Measurements from ENCODE around the gene DAG1. TPM values are rescaled to one million over a fixed set of nuclear protein-coding genes. Genes with fewer than 3 reads are reported as not detected.

The DAG1 gene
- total and polyA plus RNA-seq, 10 donors = 3.0 to 42.7 (median 27.3) TPM

DNA sequence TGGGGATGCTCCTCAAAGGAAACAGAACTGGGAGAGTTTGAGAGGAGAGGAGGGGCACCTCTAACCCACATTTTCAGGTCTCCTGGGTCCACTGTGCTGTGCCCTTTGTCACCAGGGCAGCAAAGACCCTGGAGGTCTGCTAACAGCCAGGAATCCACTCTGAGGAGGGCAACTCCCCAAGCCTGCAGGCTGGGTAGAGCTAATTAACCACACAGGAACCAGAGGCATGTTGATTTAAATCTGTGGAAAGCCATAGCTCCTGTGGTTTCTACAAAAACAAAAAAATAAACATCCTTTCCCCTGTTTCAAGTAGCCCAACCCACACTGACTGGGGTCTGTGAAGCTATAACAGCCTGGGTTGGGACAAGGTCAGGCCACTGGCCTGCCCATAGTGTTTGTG is 82.0 kb downstream of the DAG1 start:
- peak; percentile 12 for DNase-seq
- Histone ChIP-seq H3K4me3 (no peak overlapping the region), H3K27ac (no peak overlapping the region), H3K27me3 (replicated peaks in 1 of 7) (peaks cover 0 to 51% (median 9%) of the 10 kb centered on the region in 7 donors), H3K36me3 (no peaks in the 10 kb centered on the region), H3K9me3 (no peaks in the 10 kb centered on the region), H3K4me1 (peaks cover 6 to 24% (median 20%) of the 10 kb centered on the region in 6 donors)
- TF ChIP-seq, protein P1, sequence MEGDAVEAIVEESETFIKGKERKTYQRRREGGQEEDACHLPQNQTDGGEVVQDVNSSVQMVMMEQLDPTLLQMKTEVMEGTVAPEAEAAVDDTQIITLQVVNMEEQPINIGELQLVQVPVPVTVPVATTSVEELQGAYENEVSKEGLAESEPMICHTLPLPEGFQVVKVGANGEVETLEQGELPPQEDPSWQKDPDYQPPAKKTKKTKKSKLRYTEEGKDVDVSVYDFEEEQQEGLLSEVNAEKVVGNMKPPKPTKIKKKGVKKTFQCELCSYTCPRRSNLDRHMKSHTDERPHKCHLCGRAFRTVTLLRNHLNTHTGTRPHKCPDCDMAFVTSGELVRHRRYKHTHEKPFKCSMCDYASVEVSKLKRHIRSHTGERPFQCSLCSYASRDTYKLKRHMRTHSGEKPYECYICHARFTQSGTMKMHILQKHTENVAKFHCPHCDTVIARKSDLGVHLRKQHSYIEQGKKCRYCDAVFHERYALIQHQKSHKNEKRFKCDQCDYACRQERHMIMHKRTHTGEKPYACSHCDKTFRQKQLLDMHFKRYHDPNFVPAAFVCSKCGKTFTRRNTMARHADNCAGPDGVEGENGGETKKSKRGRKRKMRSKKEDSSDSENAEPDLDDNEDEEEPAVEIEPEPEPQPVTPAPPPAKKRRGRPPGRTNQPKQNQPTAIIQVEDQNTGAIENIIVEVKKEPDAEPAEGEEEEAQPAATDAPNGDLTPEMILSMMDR (IDR thresholded peaks at IDR 0.05 in 8 of 11, conservative IDR thresholded peaks at IDR 0.05 in 3 of 11) = no peak
- TF ChIP-seq POLR2A (IDR thresholded peaks at IDR 0.05) (no peak), POLR2AphosphoS5 (IDR thresholded peaks at IDR 0.05) (no peak)
- intact Hi-C loops (cut with DNase I; ENCODE audit: low total_unique reads) = no loop called here

DNA sequence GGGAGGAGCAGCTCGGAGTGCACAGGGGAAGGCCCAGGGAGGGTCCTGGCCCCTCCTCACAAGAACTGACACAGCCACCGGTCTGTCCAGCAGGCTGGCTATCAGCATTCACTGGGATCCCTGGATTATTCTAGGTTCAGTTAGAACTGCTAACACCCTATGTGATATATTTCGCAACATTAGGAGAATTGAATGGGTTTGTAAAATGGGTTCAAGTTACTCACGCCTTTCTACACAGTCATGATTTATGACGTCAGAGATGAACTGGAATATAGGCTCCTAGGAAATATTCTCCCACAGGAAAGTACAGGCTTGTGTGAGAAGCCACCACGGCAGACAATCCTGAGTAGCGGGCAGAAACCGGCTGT is 83.2 kb downstream of the DAG1 start:
- H3K4me3 ChIP-seq = peak overlapping the region in 6 of 8 donors; percentile 53 to 79 (median 60)
- no peaks in the 10 kb centered on the region for H3K36me3 ChIP-seq
- intact Hi-C loops (cut with DNase I; ENCODE audit: low total_unique reads) = no loop called here
- peak overlapping the region in 1 of 8 donors; percentile 71 for H3K27ac ChIP-seq
- H3K9me3 ChIP-seq = no peaks in the 10 kb centered on the region
- DNase-seq = no peak
- H3K4me1 ChIP-seq = peaks cover 6 to 24% (median 20%) of the 10 kb centered on the region in 6 donors
- TF ChIP-seq POLR2A (IDR thresholded peaks at IDR 0.05) = no peak
- TF ChIP-seq, protein P1 (IDR thresholded peaks at IDR 0.05 in 8 of 11, conservative IDR thresholded peaks at IDR 0.05 in 3 of 11) = no peak
- TF ChIP-seq POLR2AphosphoS5 (IDR thresholded peaks at IDR 0.05) = no peak
- WGBS, 5 donors = 53 to 64% (median 55%) methylated on average over 8 of the region's 8 CpGs
- H3K27me3 ChIP-seq (replicated peaks in 1 of 7) = peaks cover 0 to 61% (median 9%) of the 10 kb centered on the region in 7 donors

DNA sequence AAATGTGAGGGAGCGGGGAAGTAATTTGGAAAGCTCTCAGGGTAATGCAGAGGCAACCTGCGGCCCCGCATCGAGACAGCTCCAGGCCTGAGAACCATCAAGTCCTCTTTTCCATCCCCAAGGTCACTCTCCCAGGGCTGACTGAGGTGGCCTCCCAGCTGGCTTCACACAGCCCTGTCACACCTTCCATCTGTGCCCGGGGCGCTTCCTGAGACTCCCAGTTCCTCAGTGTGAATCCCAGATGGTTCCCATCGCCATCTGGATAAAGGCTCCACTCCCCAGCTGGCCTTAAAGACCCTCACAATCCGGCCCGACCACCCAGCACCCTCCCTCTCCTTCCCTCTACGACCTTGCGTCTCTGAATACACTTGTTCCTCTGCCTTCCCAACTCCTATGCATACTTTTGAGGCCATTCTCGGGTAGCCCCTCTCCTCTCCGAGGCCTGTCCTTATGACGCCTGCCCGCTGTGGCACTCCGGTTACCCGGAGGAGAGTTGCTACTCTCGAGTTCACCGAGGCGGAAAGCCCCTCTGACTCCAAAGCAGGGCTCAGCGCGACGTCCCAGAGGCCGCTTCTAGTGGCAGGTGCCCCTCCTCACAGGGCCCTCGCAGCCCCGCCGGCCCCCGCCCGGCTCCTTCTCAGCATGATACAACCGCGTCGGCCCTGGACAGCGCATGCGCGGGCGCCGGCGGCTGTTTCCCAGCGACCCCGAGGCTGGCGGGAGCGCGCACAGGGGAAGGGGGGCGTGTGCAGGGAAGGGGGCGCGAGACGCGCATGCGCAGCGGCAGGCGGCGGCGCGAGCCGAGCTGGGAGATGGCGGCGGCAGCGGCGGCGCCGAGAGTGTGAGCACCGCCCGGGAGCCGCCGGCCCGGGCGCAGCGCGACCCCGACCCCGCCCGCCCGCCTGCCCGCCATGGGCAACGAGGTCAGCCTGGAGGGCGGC is 83.9 kb downstream of the DAG1 start, which contains the start of gene BSN:
Gene BSN, plus strand, starts transcription at position 786 of the 941 bp plus-strand sequence. Its CDS starts 126 bp downstream, at position 912.
- intact Hi-C loops (cut with DNase I; ENCODE audit: low total_unique reads) = no loop called here

More for the DNA sequence above, 83.9 kb downstream of the DAG1 start, which contains the start of gene BSN:
- WGBS, 5 donors = 5 to 13% (median 9%) methylated on average over 33 to 76 of the region's 76 CpGs
- peaks cover 0 to 61% (median 9%) of the 10 kb centered on the region in 7 donors for H3K27me3 ChIP-seq (replicated peaks in 1 of 7)
- no peaks in the 10 kb centered on the region for H3K9me3 ChIP-seq
- no peak for TF ChIP-seq POLR2A (IDR thresholded peaks at IDR 0.05)
- TF ChIP-seq POLR2AphosphoS5 (IDR thresholded peaks at IDR 0.05) = peak; percentile 13 to 67 (median 65)
- TF ChIP-seq, protein P1 (IDR thresholded peaks at IDR 0.05 in 8 of 11, conservative IDR thresholded peaks at IDR 0.05 in 3 of 11) = no peak
- peak within 1 kb of the TSS; percentile 46 to 79 (median 56) for H3K4me3 ChIP-seq
- H3K27ac ChIP-seq = peak within 1 kb of the TSS in 5 of 8 donors; percentile 51 to 75 (median 62)
- H3K4me1 ChIP-seq = peaks cover 6 to 24% (median 20%) of the 10 kb centered on the region in 6 donors
- peak; percentile 95 for DNase-seq
- no peaks in the 10 kb centered on the region for H3K36me3 ChIP-seq
